Keratinocyte (primary cell): ENCODE measurements around the gene DOP1A.

Source experiments
- CTCF ChIP-seq, 3 experiments: IDR thresholded peaks in 1 of 3; conservative IDR thresholded peaks in 1 of 3; optimal IDR thresholded peaks in 1 of 3; 2 replicates in 2 of 3; 3 replicates in 1 of 3; pipeline versions ENCODE3 to v1.5.1; 2011; ENCODE audit warnings: low read length in 3 of 3, mild to moderate bottlenecking in 3 of 3, moderate library complexity in 2 of 3, control low read depth in 1 of 3, inconsistent platforms in 1 of 3; ENCODE audit not compliant: insufficient read depth in 2 of 3; ENCODE audit errors: extremely low read depth in 1 of 3
- EZH2 ChIP-seq: IDR thresholded peaks from one replicate; pipeline ENCODE4 v1.6.1; 2012; ENCODE audit warnings: inconsistent platforms, mild to moderate bottlenecking, low read length, moderate library complexity

- no peak for TF ChIP-seq CTCF (optimal IDR thresholded peaks at IDR 0.05 in 1 of 3, IDR thresholded peaks at IDR 0.05 in 1 of 3, conservative IDR thresholded peaks at IDR 0.05 in 1 of 3; ENCODE audit: extremely low read depth in 1 of 3, insufficient read depth in 2 of 3, low read length in 3 of 3)
- TF ChIP-seq EZH2 = no peak
Observed at GRCh38 chr6:83092756-83093399, 25.4 kb downstream of the DOP1A start.
